ENCODE data around the gene TGFBR3L.

DNA sequence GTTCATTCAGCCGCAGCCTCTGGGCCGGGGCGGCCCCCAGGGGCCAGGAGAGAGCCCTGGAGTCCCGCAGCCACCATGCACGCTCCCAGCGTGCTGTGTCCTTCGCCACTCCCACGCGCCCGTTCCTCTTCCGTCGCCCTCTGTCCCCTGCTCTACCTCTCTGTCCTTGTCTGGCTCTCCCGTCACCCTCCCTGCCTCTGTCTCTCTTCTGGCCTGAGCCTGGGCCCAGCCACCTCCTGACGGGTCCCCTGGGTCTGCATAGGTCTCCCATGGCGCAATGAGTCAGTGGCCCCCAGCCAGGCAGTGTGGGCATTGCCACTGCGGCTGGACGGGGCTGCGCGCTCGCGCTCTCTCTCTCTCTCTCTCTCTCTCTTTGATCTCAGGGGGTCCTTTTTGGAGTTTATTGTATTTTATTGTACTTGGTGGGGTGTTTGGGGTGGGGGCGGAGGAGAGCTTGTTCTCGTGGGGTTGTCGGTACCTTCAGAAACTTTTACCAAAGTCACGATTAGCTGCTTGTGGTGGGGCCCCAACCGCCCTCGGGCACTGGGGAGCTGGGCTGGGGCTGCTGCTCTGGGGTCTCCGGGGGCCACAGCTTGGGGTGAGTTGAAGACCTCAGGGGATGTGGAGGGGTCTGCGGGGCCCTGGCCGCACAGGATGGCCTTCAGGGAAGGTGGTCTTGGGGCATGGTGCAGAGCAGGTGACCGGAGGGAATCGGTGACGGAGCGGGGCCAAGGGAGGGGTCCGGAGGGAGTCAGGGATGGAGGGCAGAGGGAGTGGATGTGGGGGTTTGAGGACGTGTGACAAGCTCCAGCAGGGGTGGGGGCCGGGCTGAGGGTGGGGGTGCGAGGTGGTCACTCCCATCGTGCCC is 1.7 kb upstream of the TGFBR3L start:
- no peak for TF ChIP-seq TAF1 (IDR thresholded peaks at IDR 0.05; ENCODE audit: low read depth, low read length)
- no peak; the same call in 1 of the 2 replicates for TF ChIP-seq POLR2A (IDR thresholded peaks at IDR 0.05; ENCODE audit: low read depth, low read length)
- no peak for TF ChIP-seq POLR2AphosphoS5 (IDR thresholded peaks at IDR 0.05; ENCODE audit: low read depth, low read length)
- TF ChIP-seq PAX5 (IDR thresholded peaks at IDR 0.05; ENCODE audit: insufficient read depth, low read length, severe bottlenecking): no peak

Data from GM12891 (cell line).